Adrenal gland (tissue), 12 donors: ENCODE results near the gene TMEM120B. TPM values are rescaled to one million over a fixed set of nuclear protein-coding genes. Genes with fewer than 3 reads are reported as not detected.
"Not testable (repeated sequence)": the region's sequence is repeated elsewhere in the genome, so short reads cannot be mapped to it uniquely, and the experiment has no call there.

Experiments
- DNase-seq, 7 donors: peaks; one replicate each; pipeline ENCODE4 v3.0.0-alpha.2; 2019 to 2020
- H3K27ac ChIP-seq, 5 donors: fragments of 200-600 bp; sonication (generic) in 4 of 5; 1 replicate in 3 of 5; 2 replicates in 2 of 5; pipeline versions ENCODE4 v1.5.1 to v1.8.0; 2016 to 2020; ENCODE audit warnings: mild to moderate bottlenecking in 1 of 5
- H3K27me3 ChIP-seq: fragments of 200-600 bp; 2 replicates; pipeline ENCODE4 v1.8.0; 2021
- H3K36me3 ChIP-seq, 2 donors: fragments of 200-600 bp; replicated peaks in 1 of 2; 1 replicate in 1 of 2; 2 replicates in 1 of 2; pipeline versions ENCODE4 v1.5.1 to v1.8.0; 2018 to 2022
- H3K4me1 ChIP-seq, 2 donors: fragments of 200-600 bp; replicated peaks in 1 of 2; 1 replicate in 1 of 2; 2 replicates in 1 of 2; pipeline versions ENCODE4 v1.5.1 to v1.8.0; 2018 to 2021
- H3K4me3 ChIP-seq, 4 donors: fragments of 200-600 bp; sonication (generic) in 3 of 4; one replicate each; pipeline ENCODE4 v1.5.1; 2016 to 2018
- H3K9me3 ChIP-seq, 3 donors: fragments of 200-600 bp; sonication (generic) in 1 of 3; replicated peaks in 1 of 3; 1 replicate in 2 of 3; 2 replicates in 1 of 3; pipeline versions ENCODE4 v1.5.1 to v1.8.0; 2016 to 2021
- POLR2A ChIP-seq, 2 donors: fragments of 450-650 bp; IDR thresholded peaks; one replicate each; pipeline ENCODE4 v1.6.1; 2017; ENCODE audit warnings: antibody characterized with exemption in 2 of 2, mild to moderate bottlenecking in 2 of 2, moderate library complexity in 1 of 2
- WGBS, 4 donors: extraction: QIAGEN DNeasy Blood & Tissue Kit in 2 of 4; methylation state at CpG; one replicate each; pipeline versions ENCODE4 v1.1.5 to v1.1.7; 2013 to 2017; 5-methylcytosine and 5-hydroxymethylcytosine counted together
- intact Hi-C, 2 donors: fragments of 100-400 bp; cut with DNase I; formaldehyde crosslinking; loops; one replicate each; pipeline versions ENCODE4 v1.14.1 to v1.15.0; 2022 to 2023
- polyA plus RNA-seq, 3 donors: library from polyadenylated mRNA; stranded (reverse); fragments of 200-250 nt in 2 of 3; fragments of 350-450 nt in 1 of 3; fragmentation: Illumina TruSeq in 1 of 3; extraction: RNeasy Lipid Tissue Mini Kit (QIAGEN cat#74804) in 1 of 3; gene quantifications; one replicate each; pipeline ENCODE4 v1.2.3, GENCODE V29; 2013 to 2014
- total RNA-seq, 9 donors: library from RNA; depleted of rRNA in 4 of 9; stranded (reverse); fragments of >200 nt in 4 of 9; fragments of 120-200 nt in 1 of 9; fragmentation: NEBNext Ultra II Directional in 1 of 9; extraction: Animal tissue kit (Norgen Biotek cat#: 25700) in 1 of 9; gene quantifications; one replicate each; pipeline versions ENCODE4 v1.1.0 to v1.2.4, GENCODE V29; 2013 to 2023
- TF ChIP-seq, protein P1 (sequence below), 6 experiments: fragments of 450-650 bp in 4 of 6; fragments of 200-600 bp in 2 of 6; sonication (generic) in 1 of 6; IDR thresholded peaks; 1 replicate in 5 of 6; 2 replicates in 1 of 6; pipeline versions ENCODE4 v1.5.1 to v1.8.0; 2016 to 2021; ENCODE audit warnings: antibody characterized with exemption in 6 of 6, mild to moderate bottlenecking in 2 of 6, moderate library complexity in 1 of 6
- donor health status: healthy with polysubstance abuse.
- donor health status: Bipolar disorder and iron deficiency.
- donor health status: DM: yes; HTN: yes; CAD: no.
- donor health status: DM: no; HTN: no; CAD: no.
- donor health status: DM: no; HTN: no; CAD: no.
- donor health status: DM: yes; HTN: yes; CAD: no.

The TMEM120B gene
- total and polyA plus RNA-seq, 12 donors: 4.6 to 19.7 (median 8.7) TPM

DNA sequence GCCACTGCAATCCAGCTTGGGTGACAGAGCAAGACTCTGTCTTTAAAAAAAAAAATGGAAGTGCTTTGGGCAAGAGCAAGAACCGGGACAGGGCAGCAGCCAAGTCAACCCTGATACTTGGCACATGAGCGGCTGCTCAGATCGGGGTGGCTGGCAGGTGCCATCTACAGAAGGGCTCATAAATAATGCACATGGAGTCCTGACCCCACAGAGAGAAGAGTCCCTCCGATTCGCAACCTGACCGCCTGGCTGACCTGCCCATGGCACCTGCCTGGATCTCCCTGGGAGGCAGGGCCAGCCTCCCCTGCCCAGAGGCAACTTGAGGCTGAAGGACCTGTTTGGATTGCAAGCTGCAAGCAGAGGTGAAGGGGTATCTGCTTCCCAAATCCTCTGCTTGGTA, 9.6 kb upstream of the TMEM120B start:
- Histone ChIP-seq H3K36me3 (no peaks in the 10 kb centered on the region), H3K4me1 (no peaks in the 10 kb centered on the region), H3K27ac (no peak overlapping the region), H3K27me3 (no peaks in the 10 kb centered on the region), H3K9me3 (no peaks in the 10 kb centered on the region), H3K4me3 (no peak overlapping the region)
- no peak for DNase-seq
- TF ChIP-seq POLR2A (IDR thresholded peaks at IDR 0.05): no peak
- TF ChIP-seq, protein P1, sequence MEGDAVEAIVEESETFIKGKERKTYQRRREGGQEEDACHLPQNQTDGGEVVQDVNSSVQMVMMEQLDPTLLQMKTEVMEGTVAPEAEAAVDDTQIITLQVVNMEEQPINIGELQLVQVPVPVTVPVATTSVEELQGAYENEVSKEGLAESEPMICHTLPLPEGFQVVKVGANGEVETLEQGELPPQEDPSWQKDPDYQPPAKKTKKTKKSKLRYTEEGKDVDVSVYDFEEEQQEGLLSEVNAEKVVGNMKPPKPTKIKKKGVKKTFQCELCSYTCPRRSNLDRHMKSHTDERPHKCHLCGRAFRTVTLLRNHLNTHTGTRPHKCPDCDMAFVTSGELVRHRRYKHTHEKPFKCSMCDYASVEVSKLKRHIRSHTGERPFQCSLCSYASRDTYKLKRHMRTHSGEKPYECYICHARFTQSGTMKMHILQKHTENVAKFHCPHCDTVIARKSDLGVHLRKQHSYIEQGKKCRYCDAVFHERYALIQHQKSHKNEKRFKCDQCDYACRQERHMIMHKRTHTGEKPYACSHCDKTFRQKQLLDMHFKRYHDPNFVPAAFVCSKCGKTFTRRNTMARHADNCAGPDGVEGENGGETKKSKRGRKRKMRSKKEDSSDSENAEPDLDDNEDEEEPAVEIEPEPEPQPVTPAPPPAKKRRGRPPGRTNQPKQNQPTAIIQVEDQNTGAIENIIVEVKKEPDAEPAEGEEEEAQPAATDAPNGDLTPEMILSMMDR (IDR thresholded peaks at IDR 0.05): no peak
- WGBS, 4 donors: 90 to 96% (median 91%) methylated on average over 6 of the region's 6 CpGs
- intact Hi-C loops: loop anchor here in 1 of 2 donors (5.0 kb wide), 1 partner anchor 89 kb away; the partner anchor contains the start of gene RHOF

DNA sequence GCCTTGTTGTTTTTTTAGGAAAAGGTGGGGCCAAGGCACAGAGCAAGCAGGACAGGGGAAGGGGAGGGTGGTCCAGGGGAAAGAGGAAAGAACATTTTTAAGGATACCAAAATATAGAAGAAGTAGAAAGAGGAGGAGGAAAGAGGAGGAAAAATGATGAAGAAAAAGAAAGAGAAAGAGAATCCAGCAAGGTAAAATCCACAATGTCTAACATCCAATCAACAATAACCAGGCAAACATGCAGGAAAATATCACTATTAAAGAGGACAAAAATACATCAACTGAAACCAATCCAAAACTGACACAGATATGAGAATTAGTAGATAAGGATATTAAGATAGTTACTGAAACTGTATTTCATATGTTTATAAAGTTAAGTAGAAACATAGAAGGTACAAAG, 7.0 kb upstream of the TMEM120B start:
- TF ChIP-seq POLR2A (IDR thresholded peaks at IDR 0.05): no peak
- TF ChIP-seq, protein P1 (IDR thresholded peaks at IDR 0.05): no peak
- no peaks in the 10 kb centered on the region for H3K27me3 ChIP-seq

DNA sequence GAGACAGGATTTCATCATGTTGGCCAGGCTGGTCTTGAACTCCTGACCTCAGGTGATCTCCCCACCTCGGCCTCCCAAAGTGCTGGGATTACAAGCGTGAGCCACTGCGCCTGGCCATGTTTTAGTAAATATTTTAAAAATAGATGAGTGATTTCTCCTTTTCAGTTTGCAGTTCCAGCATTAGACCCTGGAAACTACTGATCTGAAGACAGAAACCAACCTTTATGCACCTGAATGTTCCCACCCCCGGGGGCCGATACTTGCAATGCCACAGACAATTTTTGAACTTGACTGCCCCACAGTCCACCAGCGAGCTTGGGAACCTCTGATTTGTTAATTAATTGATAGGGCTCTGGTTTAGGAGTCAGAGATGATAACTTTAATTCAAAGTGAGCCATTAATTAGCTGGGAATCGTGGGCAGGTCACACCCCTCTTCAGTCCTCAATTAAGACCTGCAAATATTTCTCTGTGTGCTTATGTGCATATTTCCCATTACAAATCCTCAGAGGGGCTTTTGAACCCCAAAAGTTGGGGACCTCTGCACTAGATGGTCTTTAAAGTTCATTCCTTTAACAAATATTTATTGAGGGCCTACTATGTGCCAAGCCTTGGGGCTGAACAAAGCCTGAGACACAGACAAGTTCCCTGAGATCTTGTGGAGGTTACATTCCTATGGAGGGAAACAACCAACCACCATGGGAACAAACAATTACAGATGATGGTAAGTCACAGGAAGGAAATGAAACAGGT, 4.1 kb upstream of the TMEM120B start:
- Histone ChIP-seq H3K4me1 (peaks cover 4 to 15% of the 10 kb centered on the region in 2 donors), H3K9me3 (no peaks in the 10 kb centered on the region), H3K27ac (no peak overlapping the region), H3K4me3 (no peak overlapping the region), H3K27me3 (no peaks in the 10 kb centered on the region), H3K36me3 (no peaks in the 10 kb centered on the region)
- TF ChIP-seq POLR2A (IDR thresholded peaks at IDR 0.05): no peak
- TF ChIP-seq, protein P1 (IDR thresholded peaks at IDR 0.05): no peak
- intact Hi-C loops: no loop called here
- no peak for DNase-seq
- WGBS, 4 donors: 71 to 80% (median 79%) methylated on average over 7 of the region's 7 CpGs

More for the DNA sequence above, 7.0 kb upstream of the TMEM120B start:
- Histone ChIP-seq H3K36me3 (no peaks in the 10 kb centered on the region), H3K27ac (no peak overlapping the region), H3K9me3 (no peaks in the 10 kb centered on the region), H3K4me3 (no peak overlapping the region), H3K4me1 (no peaks in the 10 kb centered on the region)
- DNase-seq: no peak
- intact Hi-C loops: no loop called here

DNA sequence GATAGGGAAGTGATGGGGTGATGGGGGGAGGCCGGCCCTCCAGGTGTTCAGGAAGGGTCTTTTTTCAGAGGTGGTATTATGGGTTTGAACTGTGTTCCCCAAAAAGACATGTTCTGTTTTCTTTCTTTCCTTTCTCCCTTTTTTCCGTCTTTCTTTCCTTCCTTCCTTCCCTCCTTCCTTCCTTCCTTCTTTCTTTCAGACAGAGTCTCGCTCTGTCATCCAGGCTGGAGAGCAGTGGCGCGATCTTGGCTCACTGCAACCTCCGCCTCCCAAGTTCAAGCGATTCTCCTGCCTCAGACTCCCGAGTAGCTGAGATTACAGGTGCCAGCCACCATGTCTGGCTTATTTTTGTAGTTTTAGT, 3.5 kb upstream of the TMEM120B start:
- intact Hi-C loops, H3K36me3 ChIP-seq: not testable (repeated sequence)
- 83 to 90% (median 83%) methylated on average over 8 of the region's 8 CpGs for WGBS, 4 donors

DNA sequence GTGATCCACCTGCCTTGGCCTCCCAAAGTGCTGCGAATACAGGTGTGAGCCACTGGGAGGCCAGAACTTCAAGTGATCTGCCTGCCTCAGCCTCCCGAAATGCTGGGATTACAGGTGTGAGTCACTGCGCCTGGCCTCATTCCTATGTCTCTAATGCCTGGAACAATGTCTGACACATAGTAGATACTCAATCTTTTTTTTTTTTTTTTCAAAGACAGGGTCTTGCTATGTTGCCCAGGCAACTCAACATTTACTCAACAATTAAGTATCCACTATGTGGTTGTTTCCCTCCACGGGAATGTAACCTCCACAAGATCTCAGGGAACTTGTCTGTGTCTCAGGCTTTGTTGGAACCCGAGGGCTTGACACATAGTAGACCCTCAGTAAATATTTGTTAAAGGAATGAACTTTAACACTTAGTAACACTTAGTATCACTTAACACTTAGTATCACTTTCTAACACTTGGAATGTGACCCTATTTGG, 3.0 kb upstream of the TMEM120B start:
- TF ChIP-seq, protein P1 (IDR thresholded peaks at IDR 0.05): no peak
- TF ChIP-seq POLR2A (IDR thresholded peaks at IDR 0.05): no peak
- H3K27ac ChIP-seq: no peak overlapping the region
- no peaks in the 10 kb centered on the region for H3K36me3 ChIP-seq
- no peaks in the 10 kb centered on the region for H3K9me3 ChIP-seq
- 81 to 87% (median 86%) methylated on average over 5 of the region's 5 CpGs for WGBS, 4 donors
- H3K4me3 ChIP-seq: no peak overlapping the region
- H3K27me3 ChIP-seq: no peaks in the 10 kb centered on the region
- no peak for DNase-seq
- intact Hi-C loops: no loop called here
- H3K4me1 ChIP-seq: peaks cover 11 to 24% of the 10 kb centered on the region in 2 donors

More for the DNA sequence above, 3.5 kb upstream of the TMEM120B start:
- peaks cover 10 to 21% of the 10 kb centered on the region in 2 donors for H3K4me1 ChIP-seq
- not testable (repeated sequence) for DNase-seq, H3K4me3 ChIP-seq, H3K27me3 ChIP-seq, H3K27ac ChIP-seq, H3K9me3 ChIP-seq
